GM19193 (cell line): ENCODE results near the gene BEGAIN.

Experiments
- POLR2A ChIP-seq: IDR thresholded peaks from 4 replicates; pipeline ENCODE4 v1.6.1; 2011; ENCODE audit not compliant: insufficient read depth, insufficient read length; ENCODE audit errors: extremely low read depth

Gene BEGAIN

DNA sequence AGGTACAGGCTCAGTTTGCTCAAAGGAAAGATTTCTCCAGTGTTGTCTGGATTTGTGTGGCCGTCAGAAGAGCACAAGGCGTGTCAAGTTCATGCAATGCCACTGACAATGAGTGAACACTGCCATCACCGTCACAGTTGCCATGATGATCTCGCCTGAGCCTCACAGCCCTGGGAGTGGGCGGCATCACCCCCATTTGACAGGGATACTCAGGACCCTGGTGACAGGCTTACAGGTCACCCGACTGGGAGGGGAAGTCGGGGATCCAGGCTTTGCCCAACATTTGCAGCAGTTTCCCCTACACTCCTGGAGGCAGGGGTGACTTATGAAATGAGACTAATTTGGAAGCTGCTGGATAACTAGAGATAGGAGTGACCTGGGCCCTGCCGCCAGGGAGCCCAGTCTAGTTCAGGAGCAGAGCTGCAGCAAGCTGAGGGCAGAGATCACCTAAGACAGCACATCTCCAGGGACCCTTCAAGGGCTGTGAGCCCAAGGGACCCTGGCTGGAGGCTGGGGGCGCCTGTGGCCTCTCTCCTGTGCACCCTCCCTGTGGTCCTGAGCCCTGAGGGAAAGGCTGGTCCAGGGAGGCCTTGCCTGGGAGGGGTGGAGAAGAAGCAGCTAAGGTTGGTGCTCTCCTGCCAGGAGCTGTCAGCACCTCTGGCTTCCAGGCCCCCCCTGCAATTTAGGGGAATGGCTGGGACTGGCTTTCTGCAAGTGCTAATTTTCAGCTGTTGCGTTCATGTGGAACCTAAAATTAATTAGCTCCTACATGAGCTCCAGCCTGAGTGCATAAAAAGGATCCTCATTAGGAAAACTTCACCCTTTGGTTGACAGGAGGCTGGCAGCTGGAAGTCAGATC, 32.4 kb upstream of the BEGAIN start:
- TF ChIP-seq POLR2A: no peak

DNA sequence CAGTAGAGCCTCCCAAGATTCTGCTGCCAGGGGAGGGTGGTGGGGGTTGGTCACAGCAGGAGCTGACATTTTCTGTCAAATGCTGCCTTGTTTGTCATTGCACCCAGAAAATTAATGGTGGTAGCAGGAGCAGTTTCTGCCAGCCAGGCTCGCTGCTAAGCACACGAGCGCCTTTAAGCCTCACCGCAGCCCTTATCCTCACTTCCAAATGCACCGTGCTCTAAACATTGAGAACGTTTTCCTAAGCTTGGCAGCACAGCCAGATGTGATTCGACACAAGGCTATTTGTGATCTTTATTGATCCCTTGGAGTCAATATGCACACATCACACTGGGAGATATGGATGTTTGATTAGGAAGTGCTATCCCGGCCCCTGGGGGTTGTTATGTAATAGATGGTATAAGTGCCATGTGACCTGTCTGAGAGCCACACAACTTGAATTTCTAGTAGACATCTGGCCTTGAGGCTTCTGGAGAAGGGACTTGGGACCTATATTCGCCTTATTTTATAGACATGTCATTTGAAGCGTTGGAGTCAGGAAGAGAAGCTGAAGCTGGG, 31.6 kb upstream of the BEGAIN start:
- TF ChIP-seq POLR2A: no peak

DNA sequence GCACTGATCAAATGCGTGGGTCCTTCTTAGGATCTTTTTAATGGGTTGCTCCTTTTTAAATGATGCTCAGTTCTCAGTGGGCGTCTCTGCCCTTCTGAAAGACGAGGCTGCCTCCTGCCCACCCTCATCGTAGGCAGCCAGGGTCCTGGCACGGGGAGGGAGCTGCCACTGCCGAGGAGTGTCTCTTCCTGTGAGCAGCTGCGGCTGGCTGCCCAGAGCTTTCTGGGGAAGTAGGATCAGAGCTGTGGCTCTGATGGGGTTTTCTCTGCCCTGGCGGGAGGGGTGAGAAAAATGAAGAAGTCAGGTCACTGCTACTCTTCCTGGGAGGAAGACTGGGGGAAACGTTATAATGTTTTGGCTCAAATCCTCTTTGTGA, 31.1 kb upstream of the BEGAIN start:
- TF ChIP-seq POLR2A: no peak

DNA sequence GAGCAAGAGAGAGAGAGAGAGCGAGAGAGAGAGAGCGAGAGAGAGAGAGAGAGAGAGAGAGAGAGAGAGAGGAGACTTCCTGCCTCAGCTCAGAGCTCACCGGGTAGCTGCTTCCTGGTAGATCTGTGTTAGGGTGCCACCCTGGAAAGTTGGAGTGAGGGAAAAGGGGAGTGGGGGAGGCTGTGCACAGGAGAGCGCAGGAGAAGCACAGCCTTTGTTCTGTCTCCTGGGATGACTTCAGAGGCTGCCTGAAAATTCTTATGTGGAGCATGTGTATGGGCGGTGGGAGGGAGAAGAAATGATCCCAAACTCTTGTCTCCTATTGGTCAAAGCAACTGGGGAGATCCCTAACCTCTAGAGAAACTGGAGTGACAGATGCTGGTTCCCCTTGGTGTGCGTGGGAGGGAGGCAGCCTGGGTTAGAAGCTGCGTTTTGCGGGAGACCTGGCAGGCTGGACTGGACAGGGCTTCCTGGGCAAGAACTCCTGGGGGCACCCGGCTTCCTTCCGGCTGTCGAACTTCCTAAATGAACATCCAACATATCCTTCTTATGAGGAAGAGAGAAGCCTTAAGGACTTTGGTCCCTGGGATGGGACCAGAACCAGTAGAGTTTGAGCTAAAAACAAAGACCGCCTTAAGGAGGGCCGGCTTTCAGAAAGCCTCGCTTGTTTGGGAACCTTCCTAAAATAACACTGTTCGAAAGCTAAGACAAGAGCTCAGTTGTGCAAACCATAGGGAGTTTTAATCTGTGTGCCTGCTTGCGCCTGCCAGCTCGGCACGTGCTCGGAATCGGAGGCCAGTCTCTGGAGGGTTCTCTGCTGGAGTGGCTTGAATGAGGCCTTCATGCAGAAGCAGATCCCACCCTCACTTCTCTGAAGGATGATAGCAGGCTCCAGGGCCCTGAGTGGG, 30.4 kb upstream of the BEGAIN start:
- no peak for TF ChIP-seq POLR2A

DNA sequence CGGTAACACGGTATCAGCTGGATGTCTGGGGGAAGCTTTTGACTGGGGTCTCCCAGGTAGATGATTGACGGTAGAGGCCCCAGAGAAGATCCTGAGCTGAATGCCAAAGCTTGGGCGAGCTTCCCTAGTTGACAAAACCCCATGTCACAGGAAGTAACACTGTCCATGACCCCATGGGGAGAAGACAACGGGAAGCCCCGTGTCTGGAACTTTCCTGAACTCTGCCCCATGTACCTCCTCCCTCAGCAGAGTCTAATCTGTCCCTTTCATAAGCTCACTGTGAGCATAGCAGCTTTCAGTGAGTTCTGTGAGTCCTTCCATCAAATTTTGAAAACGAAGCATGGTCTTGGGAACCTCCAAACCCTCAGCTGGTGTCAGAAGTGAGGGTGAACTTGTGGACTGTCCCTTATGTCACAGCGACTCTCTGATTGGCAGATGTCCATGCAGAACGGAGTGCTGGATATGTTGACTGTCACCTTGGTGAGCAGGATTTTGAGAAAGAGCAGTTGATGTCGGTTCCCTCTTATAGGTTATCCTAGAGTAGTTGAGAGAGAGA, 29.7 kb upstream of the BEGAIN start:
- TF ChIP-seq POLR2A: no peak

DNA sequence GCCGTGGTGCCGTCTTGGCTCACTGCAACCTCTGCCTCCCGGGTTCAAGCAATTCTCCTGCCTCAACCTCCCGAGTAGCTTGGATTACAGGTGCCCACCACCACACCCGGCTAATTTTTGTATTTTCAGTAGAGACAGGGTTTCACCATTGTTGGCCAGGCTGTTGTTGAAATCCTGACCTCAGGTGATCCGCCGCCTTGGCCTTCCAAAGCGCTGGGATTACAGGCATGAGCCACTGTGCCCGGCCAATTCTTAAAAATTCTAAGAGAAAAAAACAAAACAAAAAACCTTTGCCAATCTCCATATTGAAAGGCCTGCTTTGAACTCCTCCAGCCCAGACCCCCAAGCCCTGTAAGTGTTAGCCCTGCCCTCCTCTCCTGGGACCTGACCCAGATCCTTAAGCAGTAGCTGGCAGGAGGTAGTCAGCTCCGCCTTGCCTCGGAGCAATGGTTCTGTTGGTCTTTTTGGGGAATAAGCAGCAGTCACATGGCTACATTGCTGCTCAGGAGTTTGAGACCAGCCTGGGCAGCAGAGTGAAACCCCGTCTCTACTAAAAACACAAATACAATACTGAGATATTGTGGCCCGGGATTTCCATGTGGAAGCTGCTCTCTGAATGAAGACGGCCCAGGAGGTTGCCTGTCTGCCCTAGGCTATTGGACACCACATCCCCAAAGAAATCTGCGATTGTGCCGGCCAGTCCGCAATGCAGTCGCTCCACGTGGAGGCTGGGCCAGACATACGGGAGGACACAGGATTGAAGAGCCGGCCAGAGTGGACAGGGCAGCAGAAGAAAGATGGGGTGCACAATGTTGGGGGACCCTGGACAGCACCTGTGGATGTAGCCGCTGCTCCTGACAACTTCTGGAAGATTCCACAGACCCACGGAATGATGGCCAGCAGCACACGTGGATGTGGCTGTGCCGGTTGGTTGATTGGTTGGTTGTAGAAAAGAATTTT, 28.8 kb upstream of the BEGAIN start:
- TF ChIP-seq POLR2A: no peak

DNA sequence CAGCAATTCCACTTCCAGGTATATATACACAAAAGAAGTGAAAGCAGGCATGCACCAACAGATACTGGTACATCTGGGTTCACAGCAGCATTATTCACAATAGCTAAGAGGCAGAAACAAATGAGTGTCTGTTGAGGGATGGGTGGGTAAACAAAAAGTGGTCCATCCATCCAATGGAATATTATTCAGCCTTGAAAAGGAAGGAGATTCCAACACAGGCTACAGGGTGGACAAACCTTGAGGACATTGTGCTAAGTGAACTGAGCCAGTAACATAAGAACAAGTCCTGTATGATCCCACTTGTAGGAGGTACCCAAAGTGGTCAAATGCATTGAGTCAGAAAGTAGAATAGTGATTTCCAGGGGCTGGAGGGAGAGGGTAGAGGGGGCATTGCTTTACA, 27.6 kb upstream of the BEGAIN start:
- no peak for TF ChIP-seq POLR2A

DNA sequence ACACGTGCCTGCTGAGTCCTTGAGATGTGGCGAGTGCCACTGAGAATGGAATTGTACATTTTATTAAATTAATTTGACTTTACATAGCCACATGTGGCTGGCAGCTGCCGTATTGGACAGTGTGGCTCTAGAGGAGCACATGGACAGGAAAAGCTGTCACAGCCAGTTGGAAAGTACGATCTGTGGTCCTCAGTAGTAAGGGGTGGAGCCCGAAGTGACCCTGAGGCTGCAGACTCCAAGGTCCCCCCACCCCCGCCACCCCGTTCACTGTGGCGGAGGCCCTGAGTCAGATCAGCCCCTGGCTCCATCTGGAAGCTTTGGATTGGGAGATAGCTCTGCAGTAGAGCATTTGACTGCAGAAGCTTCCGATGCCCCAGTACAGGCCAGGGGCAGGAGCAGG, 25.8 kb upstream of the BEGAIN start:
- TF ChIP-seq POLR2A: no peak

DNA sequence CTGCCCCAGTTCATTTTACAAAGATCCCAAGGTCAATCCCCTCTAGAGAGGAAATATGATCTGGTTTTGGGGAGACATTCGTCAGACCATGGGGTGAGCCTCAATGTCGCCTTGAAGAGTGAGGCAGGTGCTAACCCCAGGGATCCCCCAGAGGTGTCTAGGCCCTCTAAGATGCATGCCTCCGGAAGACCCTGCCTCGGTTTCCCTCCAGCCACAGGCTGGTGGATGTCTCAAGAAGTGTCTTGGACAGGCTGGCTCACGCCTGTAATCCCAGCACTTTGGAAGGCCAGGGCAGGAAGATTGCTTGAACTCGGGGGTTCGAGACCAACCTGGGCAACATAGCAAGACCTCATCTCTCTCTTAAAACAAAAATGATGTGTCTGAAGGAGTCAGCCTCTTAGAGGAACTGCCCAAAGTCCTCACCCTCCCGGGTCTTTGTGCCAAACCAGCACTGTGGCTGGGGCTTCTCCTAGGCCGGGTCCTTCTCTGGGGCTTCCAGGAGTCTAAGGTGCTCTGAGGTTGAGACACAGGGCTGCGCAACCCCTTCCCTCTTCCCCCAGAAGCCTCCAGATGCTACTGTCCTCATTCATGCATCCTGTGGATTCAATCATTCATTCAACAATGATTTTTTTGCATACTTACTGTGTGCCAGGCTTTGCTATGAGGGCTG, 24.7 kb upstream of the BEGAIN start:
- TF ChIP-seq POLR2A: no peak

DNA sequence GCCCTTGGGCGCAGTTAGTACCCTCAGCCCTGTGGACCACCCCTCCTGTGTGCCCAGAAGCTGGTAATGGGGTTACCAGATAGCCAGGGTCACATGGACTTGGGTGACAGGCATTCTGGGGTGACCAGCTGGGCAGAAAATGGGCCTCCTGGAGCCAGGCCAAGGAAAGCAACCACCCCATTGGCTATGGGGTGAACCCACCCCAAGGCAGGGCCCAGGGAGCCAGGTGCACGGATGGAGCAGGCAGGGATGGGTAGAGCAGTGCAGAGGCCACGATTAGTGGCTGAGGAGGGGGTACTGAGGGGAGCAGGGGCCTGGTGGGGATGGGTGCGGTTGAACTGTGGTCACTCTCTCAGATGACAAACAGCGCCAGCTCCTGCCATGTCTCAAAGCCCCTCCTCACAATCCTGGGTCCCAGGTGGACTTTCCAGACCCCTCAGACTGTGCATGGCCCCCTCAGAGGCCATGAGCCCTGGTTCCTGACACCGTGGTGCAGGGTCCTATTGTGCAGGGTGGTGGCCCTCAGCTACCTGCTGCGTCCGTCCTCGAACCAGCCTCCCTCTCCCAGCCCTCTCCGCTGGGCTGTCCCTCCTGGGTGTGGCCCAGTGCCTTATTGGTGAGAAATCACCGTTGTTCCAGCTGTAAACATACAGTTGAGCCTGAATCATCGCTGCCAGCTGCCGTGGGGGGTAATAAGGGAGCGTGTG, 23.4 kb upstream of the BEGAIN start:
- TF ChIP-seq POLR2A: no peak

DNA sequence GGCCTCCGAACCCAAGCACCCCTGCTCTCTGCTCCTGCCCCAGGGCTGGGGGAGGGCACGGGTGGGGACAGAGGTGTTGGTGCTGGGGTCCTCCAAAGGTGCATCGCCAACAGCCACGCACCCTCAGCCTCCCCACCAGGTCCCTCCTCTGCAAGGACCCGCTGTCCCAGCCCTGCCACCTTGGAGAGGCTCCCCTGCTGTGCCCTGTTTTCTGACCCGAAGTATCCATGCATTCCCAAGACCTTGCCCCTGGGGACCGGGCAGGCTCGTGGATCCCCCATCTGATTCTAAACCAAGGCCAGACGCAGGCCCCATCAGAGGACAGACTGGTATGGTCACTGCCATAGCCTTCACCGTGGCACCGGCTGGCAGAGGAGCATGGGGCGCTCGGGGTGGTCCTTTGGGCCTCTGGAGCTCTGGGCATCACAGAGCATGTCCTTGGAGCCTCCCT, 22.7 kb upstream of the BEGAIN start:
- no peak for TF ChIP-seq POLR2A

DNA sequence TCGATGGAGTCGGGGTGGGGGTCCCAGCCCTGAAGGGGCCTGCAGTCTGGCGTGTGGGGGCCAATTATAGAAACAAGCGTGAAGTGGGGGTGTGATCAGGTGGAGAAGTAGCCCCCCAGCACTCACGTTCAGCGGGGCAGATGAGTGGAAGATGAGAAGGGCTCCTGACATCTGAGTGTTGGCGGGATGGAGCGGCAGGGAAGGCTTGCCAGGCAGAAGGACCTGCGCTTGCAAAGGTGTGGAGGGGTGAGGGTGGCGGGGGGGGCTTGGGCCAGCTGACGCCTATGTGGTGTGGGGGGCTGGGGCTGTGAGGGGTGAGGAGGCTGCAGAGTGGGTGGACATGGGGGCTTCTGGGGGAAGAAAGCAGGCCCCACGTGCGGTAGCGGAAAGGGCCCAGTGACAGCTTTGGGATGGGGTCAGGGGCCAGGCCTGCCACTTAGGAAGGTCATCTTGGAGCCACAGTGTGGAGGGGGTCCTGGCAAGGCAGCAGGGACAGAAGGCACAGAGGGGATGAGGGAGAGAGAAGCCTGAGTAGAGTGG, 22.2 kb upstream of the BEGAIN start:
- TF ChIP-seq POLR2A: no peak
